GM12801 (cell line): ENCODE results near the gene CACNA1S.

ENCODE experiments used
- TF ChIP-seq, protein P1 (sequence below): IDR thresholded peaks from one replicate; pipeline ENCODE4 v1.5.1; 2011; ENCODE audit warnings: control low read depth; ENCODE audit not compliant: insufficient read length; ENCODE audit errors: extremely low read depth

The CACNA1S gene

DNA sequence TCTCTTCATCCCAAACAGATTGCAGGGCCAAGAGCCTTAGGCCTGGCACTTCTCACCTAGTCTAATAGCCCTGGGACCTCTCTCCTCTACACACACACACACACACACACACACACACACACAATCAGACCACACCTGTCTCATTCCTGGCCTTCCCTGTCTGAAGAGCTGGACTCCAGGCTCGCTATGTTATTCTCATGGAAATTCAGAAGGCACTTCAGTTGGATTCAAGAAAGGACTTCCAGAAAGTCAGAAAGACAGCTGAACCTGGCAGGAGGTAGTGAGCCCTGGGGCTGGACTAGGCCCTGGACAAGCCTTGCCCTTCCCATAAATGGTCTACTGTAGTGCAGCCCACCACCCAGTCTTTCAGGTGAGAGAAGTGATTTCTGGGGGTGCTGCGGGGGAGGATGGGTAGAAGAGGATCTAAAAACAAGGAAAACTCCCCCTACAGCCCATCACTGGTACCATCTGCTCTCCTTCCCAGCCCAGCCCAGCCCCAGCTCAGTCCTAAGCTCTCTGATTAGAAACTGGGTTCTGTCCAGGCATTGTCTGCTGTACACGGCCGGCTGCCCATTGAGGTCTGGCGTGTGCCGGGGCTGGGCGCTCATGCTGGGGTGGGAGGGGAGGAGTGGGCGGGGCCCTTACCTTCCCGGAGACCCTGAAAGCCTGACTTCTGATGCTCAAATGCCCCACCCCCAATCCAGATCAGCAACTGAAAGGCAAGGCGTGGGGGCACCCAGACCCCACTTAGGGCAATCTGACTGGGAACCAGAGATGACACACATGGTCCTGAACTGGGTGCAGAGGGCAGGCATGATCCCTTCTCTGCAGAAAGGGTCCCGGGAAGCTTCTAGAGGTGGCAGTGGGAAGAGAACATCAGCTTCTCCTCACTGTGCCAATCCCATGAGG is 91.3 kb downstream of the CACNA1S start:
- TF ChIP-seq, protein P1, sequence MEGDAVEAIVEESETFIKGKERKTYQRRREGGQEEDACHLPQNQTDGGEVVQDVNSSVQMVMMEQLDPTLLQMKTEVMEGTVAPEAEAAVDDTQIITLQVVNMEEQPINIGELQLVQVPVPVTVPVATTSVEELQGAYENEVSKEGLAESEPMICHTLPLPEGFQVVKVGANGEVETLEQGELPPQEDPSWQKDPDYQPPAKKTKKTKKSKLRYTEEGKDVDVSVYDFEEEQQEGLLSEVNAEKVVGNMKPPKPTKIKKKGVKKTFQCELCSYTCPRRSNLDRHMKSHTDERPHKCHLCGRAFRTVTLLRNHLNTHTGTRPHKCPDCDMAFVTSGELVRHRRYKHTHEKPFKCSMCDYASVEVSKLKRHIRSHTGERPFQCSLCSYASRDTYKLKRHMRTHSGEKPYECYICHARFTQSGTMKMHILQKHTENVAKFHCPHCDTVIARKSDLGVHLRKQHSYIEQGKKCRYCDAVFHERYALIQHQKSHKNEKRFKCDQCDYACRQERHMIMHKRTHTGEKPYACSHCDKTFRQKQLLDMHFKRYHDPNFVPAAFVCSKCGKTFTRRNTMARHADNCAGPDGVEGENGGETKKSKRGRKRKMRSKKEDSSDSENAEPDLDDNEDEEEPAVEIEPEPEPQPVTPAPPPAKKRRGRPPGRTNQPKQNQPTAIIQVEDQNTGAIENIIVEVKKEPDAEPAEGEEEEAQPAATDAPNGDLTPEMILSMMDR: no peak

DNA sequence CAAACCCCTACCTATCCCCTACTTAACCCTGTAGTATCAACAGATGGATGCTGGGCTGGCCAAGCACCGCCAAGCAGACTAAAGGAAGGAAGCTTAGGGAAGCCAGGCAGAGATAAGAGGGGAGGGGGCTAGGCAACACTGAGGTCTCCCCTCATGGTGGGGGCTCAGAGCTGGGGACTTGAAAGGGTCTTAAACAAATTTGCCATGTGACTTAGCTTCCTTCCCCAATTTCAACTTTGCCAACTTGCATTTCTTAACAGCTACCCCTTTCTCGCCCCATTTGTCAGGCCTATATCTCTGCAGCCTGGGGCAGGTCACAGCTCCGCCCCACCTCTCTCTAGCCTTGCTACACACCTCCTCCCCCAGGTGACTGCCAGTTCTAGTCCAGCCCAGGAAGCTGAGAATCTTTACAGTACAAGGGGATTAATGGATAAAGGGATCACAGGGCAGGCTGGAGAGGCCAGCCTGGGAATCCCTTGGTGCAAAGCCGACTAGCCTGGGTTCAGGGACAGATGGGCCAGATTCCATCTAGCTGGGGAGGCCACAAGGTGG is 92.1 kb downstream of the CACNA1S start:
- TF ChIP-seq, protein P1: no peak

DNA sequence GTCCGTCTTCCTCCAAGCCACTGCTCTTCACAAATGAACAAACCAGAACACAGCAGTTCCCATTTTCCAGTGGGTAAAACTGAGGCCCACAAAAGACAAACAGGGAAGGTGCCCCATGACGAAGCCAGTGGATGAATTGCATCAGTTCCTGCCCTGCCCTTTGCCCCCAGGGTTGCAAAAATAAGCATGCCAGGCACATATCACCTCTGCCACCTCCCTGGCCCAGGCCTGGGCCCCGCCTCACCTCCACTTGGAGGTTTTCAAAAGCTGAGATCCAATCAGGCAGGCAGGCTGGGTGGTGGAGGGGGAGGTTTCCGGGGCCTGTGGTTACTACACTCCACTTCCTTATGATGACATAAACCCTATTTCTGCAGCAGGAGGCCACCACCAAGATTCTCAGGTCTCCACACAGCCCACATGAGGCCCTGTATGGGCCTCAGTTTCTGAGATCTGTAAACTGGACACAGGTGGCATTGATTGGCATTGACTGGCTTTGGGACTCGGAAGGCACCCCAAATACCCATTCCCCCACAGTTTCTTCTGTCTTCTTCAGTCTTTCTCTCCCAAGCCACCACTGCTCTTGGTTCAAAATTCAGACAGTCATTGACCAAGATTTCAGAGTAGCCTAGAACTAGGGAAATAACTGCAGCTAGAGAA is 92.8 kb downstream of the CACNA1S start:
- TF ChIP-seq, protein P1: no peak

DNA sequence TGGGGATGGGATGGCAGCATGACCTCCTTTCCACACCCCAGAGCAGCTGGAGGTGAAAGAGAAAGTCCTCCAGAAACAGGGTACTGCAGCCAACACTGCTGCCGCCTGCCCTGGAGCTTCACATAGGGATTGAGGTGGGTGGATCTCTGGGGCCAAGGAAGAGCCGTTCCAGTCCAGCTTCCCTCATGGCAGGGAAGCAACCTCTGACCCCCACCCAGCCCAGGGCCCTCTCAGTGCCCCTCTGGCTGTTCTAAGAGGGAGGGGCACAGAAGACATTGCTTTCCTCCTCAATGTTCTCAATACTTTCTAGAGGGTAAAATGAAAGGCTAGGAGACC is 94.4 kb downstream of the CACNA1S start:
- TF ChIP-seq, protein P1: no peak

DNA sequence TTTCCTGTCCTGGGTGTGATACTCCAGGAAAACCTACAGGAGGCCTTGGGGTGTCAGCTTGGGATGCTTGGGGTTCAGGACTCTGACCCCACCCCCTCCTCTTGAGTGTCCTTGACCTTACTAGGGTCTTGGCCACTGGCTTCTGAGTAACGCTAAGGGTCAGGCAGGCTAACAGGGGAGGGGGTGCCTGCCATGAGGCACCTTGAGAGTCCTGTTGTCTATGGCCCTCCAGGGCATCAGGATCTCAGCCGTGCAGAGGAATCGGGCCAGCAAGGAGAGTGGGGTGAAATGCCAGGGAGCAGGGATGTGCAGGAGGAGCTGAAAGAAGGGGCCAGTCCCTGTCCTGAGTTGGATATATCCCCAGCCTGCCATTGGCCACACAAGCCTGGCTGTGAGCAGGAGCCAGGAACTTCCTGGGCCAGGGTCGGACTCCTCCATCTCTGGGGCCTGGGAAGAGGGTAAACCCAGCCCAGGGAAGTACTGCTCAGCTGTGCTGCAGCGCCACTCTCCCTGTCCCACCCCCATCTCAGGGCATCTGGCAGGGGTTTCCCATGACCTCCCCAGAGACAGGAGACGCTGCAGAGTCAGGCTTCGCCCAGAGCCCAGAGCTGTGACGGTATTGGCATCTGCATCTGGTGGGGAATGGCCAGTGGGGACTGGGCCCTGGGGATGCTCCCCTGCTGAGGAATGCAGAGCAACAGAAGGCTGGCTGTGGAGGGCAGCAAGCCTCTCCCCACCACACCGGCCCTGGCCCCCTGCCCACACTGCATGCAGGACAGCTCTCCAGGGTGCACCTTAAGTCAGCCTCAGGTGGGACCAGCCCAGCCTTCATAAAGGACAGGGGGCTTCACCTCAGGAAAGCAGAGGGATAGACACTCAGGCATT is 95.0 kb downstream of the CACNA1S start:
- TF ChIP-seq, protein P1: no peak

DNA sequence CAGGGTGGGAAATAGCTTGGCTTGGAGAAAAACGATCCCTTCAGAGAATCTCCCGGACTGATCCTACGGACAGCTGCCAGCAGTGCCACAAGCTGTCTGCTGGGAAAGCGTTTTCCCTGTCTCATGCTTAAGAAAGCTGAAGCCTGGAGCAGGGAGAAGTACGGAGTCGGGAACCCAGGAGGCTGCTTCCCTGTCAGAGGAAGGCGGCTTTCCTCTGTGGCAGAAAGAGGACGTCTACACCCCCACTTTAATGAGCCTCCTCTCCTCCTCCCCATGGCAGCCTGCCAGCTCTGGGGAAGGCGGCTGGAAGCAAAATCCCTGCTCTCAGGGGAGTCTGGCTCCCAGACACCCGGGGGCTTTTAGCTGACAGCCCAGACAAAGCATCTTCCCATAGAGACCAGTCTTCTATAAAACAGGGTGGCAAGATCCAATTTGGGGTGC is 96.0 kb downstream of the CACNA1S start:
- TF ChIP-seq, protein P1: no peak
